T-helper 2 cell treated with Interferon-gamma antibody and Interleukin-4, amounts not matched to agents 5 μg/mL and 100 μg/mL, for 36 hours (primary cell): ENCODE results near the gene KLHDC10.

Source experiments
- DNase-seq: peaks from one replicate; pipeline ENCODE4 v3.0.0; 2021; ENCODE audit warnings: low spot score
- H3K27ac Mint-ChIP-seq: one replicate; pipeline ENCODE4 v1.8.0; 2021; ENCODE audit warnings: mild to moderate bottlenecking, mixed read lengths
- H3K27me3 Mint-ChIP-seq: one replicate; pipeline ENCODE4 v1.8.0; 2021; ENCODE audit warnings: low read depth, mixed read lengths
- H3K36me3 Mint-ChIP-seq: one replicate; pipeline ENCODE4 v1.8.0; 2021; ENCODE audit warnings: low read depth, mixed read lengths
- H3K4me1 Mint-ChIP-seq: one replicate; pipeline ENCODE4 v1.8.0; 2021; ENCODE audit warnings: low read depth, mixed read lengths
- H3K4me3 Mint-ChIP-seq: one replicate; pipeline ENCODE4 v1.8.0; 2022; ENCODE audit warnings: mild to moderate bottlenecking, moderate library complexity, mixed read lengths
- H3K9me3 Mint-ChIP-seq: one replicate; pipeline ENCODE4 v1.8.0; 2021; ENCODE audit warnings: mixed read lengths

KLHDC10 gene

DNA sequence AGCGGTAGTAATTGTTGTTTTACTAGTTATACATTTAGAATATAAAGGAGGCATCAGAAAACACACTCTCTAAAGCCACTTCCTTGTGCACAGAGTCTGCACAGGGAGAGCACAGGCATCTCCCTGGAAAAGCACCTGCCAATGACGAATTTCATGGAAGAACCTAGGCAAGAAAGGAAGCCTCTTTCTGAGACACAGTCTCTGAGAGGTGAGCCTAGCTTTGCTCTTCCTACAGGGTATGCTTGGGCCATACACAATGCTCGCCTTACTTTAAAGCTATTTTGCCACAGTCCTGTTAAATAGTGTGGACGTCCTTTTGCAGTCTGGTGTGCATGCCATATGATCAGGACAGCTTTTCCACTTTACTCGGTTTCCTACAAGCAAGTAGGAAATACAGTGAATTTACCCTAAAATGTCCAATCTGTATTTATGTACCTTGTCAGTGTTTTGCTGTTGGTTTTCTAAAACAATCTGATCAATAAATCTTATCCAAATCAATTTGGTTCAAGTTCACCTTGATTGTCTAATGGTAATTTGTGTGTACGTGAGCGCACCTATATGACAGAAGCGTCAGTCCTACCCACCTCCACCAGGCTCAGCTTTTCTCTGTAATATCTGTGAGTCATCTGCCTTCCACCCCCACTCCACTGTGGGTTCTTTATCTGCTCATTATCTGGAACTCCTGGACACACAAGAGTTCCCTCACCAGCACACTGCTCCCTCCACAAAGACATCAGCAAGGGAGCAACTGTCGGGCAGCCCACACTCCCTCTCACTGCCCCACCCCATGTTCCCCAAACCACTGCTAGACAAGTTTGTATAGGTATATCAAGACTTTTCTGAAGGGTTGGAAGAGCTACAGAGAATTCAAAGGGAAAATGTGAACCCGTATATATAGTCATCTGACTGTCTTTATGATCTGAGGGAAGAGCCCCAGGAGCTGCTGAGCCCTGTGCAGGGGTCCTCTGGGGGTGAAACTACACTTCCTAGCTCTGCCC, 65.2 kb downstream of the KLHDC10 start:
- no peak overlapping the region for H3K27ac Mint-ChIP-seq
- H3K27me3 Mint-ChIP-seq = no peaks in the 10 kb centered on the region
- peaks cover 46% of the 10 kb centered on the region for H3K36me3 Mint-ChIP-seq
- peak; percentile 32 for DNase-seq
- H3K9me3 Mint-ChIP-seq = no peaks in the 10 kb centered on the region
- peak overlapping the region; percentile 0 for H3K4me3 Mint-ChIP-seq
- H3K4me1 Mint-ChIP-seq = peaks cover 21% of the 10 kb centered on the region

GRCh38 chr7:130136579-130137167, 66.3 kb downstream of the KLHDC10 start:
- no peak overlapping the region for H3K27ac Mint-ChIP-seq
- peaks cover 38% of the 10 kb centered on the region for H3K36me3 Mint-ChIP-seq
- no peak overlapping the region for H3K4me3 Mint-ChIP-seq
- peaks cover 22% of the 10 kb centered on the region for H3K4me1 Mint-ChIP-seq
- no peaks in the 10 kb centered on the region for H3K9me3 Mint-ChIP-seq
- H3K27me3 Mint-ChIP-seq = peaks cover 2% of the 10 kb centered on the region
- DNase-seq = no peak

GRCh38 chr7:130137207-130137606, 66.9 kb downstream of the KLHDC10 start:
- H3K4me3 Mint-ChIP-seq = no peak overlapping the region
- H3K4me1 Mint-ChIP-seq = peaks cover 22% of the 10 kb centered on the region
- no peak for DNase-seq
- peaks cover 4% of the 10 kb centered on the region for H3K27me3 Mint-ChIP-seq
- H3K36me3 Mint-ChIP-seq = peaks cover 37% of the 10 kb centered on the region
- H3K9me3 Mint-ChIP-seq = no peaks in the 10 kb centered on the region
- no peak overlapping the region for H3K27ac Mint-ChIP-seq

DNA sequence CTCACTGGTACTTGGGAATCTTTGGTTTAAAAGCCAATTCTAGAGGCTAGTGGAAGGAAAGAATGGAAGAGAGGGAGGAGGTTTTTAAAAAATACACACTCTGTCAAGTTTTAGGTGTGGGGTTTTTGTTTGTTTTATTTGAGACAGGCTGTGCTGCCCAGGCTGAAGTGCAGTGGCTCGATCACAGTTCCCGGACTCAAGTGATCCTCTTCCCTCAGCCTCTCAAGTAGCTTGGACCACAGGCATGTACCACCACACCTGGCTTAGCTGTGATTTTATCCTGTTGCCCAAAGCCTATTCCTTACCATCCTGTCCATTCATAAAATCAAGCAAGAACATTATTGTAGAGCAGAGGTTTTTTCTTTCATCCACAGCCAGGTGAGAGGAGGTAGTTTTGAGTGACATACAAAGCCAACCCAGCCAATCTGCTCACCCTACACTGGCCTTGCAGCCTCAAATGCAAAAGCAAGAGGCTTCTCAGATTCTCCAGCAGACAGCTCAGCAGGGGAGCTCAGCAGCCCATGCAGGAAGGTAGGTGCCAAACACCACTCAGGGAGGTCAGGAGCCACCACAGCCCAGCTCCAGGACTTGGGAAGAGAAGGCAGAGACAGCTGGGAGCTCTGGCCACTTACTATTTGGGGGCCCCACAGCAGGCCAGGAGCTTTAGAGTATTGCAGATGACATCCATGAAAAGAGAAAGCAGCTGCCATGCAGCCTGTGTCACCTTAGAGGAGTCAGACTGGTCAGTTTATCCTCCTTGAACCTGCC, 69.0 kb downstream of the KLHDC10 start:
- Mint-ChIP-seq H3K27me3 (peaks cover 16% of the 10 kb centered on the region), H3K27ac (no peak overlapping the region), H3K9me3 (no peaks in the 10 kb centered on the region), H3K4me1 (peaks cover 22% of the 10 kb centered on the region), H3K4me3 (no peak overlapping the region), H3K36me3 (peaks cover 29% of the 10 kb centered on the region)
- DNase-seq = no peak

DNA sequence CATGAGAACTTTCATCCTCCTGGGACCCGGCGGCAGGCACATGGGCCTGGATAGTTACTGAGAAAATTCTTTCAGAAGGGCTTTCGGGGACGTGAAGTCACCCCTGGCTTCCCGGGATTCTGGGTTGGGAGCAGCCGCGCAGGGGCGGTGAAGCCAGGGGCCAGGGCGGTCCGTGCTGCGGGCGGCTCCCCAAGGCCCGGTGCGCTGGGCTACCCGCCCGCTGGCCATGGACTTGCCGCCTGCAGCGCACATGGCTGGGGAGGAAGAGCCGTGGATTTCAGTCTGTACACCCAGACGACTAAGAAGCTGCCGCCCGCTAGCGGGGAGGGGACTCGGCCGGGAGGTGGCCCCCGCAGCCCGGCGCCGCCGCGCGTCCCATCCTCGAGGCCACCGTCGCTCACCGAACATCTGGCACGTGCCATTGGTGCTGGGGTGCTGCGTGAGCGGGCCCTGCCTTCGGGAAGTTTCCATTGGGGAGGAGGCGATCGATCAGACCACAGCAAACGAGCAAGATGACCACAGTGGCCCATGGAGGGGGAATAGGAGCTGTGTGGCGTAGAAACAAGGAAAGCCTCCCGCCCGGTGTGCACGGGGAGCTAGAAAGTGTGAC, 70.3 kb downstream of the KLHDC10 start:
- peaks cover 16% of the 10 kb centered on the region for H3K27me3 Mint-ChIP-seq
- H3K4me3 Mint-ChIP-seq = peak overlapping the region; percentile 46
- peaks cover 19% of the 10 kb centered on the region for H3K36me3 Mint-ChIP-seq
- DNase-seq = no peak
- no peak overlapping the region for H3K27ac Mint-ChIP-seq
- peaks cover 17% of the 10 kb centered on the region for H3K4me1 Mint-ChIP-seq
- H3K9me3 Mint-ChIP-seq = no peaks in the 10 kb centered on the region

DNA sequence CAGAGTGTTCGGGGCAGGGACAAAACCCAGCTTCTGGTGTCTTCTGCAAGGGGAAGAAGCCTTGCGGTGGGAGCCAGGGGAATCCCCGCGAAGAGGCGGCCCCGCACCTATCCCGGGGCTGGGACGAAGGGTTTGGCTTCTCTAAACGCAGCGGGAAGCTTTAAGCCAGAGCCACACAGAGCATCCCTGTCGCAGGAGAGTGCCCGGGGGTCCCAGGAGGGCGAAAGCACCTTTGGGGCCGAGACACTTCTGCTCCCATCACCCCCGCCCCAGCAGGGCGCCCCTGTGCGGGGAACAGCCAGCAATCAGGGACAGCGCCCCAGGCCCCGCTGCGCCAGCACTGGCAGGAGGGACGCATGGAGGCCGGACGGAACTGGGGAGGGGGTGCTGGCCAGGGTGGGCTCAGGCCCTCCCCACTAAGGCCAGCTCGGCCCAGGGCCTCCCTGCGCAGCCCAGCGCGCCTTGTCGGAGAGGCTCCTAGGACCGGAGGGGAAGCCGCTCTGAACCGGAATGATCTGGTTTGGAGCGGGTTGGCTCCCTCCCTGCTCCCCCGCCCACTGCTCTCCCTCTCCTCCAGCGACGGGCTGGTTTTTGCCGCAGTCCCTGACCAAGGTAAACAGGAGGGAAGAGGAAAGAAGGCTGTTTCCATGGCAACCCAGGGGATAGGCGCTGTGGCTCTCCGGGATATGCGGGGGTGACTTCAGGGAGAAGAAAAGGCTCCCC, 71.0 kb downstream of the KLHDC10 start:
- Mint-ChIP-seq H3K27me3 (peaks cover 16% of the 10 kb centered on the region), H3K4me1 (peaks cover 10% of the 10 kb centered on the region), H3K36me3 (peaks cover 12% of the 10 kb centered on the region), H3K4me3 (peak overlapping the region; percentile 46), H3K27ac (no peak overlapping the region), H3K9me3 (no peaks in the 10 kb centered on the region)
- DNase-seq = no peak

DNA sequence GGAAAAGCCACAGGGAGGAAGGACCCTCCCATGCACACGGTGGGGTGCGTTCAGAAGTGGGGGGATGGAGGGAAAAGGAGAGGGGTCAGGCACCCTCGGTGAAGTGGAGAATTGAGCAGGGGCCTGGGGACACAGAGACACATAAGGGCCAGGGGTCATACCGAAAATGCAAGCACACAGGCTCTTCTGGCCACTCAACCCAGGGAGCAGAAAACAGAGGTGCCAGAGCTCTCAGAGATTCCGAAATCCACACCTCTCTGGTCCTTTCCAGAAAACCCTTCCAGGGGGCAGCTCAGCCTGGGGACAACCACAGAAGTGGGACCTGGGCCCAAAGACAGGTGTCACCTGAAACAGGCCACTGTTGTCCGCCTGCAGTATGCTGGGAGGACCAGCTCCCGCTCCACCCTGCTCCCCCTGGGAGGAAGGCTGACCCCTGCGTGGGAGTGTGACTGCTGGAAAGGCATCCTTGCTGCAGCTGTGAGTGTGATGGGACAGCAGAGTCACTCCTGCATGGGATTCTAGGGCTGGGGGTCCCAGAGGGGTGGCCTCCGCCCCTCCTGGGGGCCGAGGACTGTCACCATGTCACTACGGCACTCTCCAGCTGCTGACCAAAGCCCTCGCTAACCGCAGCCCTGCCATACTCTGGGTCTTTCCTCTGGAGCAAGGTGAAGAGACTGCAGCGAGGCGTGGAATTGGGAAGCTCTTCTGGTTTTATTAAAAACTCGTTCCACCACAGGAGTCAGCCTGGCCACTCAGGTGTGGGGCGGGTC, 71.7 kb downstream of the KLHDC10 start:
- Mint-ChIP-seq H3K36me3 (peaks cover 11% of the 10 kb centered on the region), H3K4me1 (peaks cover 3% of the 10 kb centered on the region), H3K27me3 (peaks cover 16% of the 10 kb centered on the region), H3K9me3 (no peaks in the 10 kb centered on the region), H3K4me3 (peak overlapping the region; percentile 46), H3K27ac (no peak overlapping the region)
- DNase-seq = no peak

DNA sequence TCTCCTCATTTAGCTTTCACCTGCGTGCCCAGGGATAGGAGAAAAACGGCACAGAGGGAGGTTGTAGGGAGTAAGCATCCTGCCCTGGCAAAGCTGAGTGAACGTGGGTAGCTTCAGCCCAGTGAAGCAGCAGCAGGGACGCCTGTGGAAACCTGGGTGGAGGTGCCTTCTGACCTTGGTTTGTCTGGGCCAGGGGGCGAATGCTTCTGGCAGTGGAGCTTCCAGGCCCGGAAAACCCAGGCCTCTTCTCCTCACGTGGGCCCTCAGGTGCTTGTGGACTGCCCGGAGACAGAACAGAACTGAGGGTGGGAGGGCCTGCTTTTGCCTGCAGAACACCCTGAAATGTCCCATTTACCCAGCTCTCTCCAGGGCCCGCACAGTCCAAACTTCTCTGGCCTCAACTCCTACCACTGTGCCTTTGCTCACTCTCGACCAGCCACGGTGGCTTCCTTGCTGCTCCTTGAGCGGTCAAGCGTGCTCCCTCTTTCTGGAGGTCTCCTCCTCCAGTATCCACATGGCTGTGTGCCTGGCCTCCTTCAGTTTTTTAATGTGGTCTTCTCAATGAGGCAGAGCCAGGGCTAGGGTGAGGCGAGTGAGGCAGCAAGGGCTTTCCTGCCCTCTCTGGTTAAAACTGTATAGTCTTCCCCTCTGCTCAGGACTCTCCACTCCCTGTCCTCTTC, 72.5 kb downstream of the KLHDC10 start:
- no peak overlapping the region for H3K27ac Mint-ChIP-seq
- DNase-seq = no peak
- H3K9me3 Mint-ChIP-seq = no peaks in the 10 kb centered on the region
- H3K4me1 Mint-ChIP-seq = peaks cover 2% of the 10 kb centered on the region
- H3K27me3 Mint-ChIP-seq = peaks cover 16% of the 10 kb centered on the region
- H3K4me3 Mint-ChIP-seq = no peak overlapping the region
- peaks cover 8% of the 10 kb centered on the region for H3K36me3 Mint-ChIP-seq

- no peak for DNase-seq
- H3K36me3 Mint-ChIP-seq = peaks cover 5% of the 10 kb centered on the region
- peaks cover 2% of the 10 kb centered on the region for H3K4me1 Mint-ChIP-seq
- no peaks in the 10 kb centered on the region for H3K9me3 Mint-ChIP-seq
- peaks cover 18% of the 10 kb centered on the region for H3K27me3 Mint-ChIP-seq
- no peak overlapping the region for H3K27ac Mint-ChIP-seq
- H3K4me3 Mint-ChIP-seq = no peak overlapping the region
Observed at GRCh38 chr7:130143334-130143732, 73.0 kb downstream of the KLHDC10 start.

- Mint-ChIP-seq H3K36me3 (peaks cover 3% of the 10 kb centered on the region), H3K4me3 (no peak overlapping the region), H3K9me3 (no peaks in the 10 kb centered on the region), H3K4me1 (peaks cover 2% of the 10 kb centered on the region), H3K27me3 (peaks cover 20% of the 10 kb centered on the region), H3K27ac (no peak overlapping the region)
- DNase-seq = no peak
Observed at GRCh38 chr7:130143986-130144311, 73.6 kb downstream of the KLHDC10 start.

- peaks cover 20% of the 10 kb centered on the region for H3K27me3 Mint-ChIP-seq
- no peaks in the 10 kb centered on the region for H3K9me3 Mint-ChIP-seq
- H3K27ac Mint-ChIP-seq = no peak overlapping the region
- H3K4me3 Mint-ChIP-seq = no peak overlapping the region
- peaks cover 2% of the 10 kb centered on the region for H3K4me1 Mint-ChIP-seq
- H3K36me3 Mint-ChIP-seq = peaks cover under 1% of the 10 kb centered on the region
- DNase-seq = no peak
Observed at GRCh38 chr7:130144312-130145171, 74.2 kb downstream of the KLHDC10 start.
